ENCODE data around the gene JUN.

GRCh38 chr1:58762806-58763205 is 21.0 kb downstream of the JUN start:
- TF ChIP-seq POLR2A (IDR thresholded peaks at IDR 0.05) (no peak), POLR2AphosphoS5 (IDR thresholded peaks at IDR 0.05) (no peak)
- TF ChIP-seq, protein P1, sequence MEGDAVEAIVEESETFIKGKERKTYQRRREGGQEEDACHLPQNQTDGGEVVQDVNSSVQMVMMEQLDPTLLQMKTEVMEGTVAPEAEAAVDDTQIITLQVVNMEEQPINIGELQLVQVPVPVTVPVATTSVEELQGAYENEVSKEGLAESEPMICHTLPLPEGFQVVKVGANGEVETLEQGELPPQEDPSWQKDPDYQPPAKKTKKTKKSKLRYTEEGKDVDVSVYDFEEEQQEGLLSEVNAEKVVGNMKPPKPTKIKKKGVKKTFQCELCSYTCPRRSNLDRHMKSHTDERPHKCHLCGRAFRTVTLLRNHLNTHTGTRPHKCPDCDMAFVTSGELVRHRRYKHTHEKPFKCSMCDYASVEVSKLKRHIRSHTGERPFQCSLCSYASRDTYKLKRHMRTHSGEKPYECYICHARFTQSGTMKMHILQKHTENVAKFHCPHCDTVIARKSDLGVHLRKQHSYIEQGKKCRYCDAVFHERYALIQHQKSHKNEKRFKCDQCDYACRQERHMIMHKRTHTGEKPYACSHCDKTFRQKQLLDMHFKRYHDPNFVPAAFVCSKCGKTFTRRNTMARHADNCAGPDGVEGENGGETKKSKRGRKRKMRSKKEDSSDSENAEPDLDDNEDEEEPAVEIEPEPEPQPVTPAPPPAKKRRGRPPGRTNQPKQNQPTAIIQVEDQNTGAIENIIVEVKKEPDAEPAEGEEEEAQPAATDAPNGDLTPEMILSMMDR (IDR thresholded peaks at IDR 0.05): no peak
